Right cardiac atrium (tissue), 5 donors: ENCODE data around the gene UNC119. TPM values are rescaled to one million over a fixed set of nuclear protein-coding genes. Genes with fewer than 3 reads are reported as not detected.

Experiments
- ATAC-seq, 2 donors: fragments of 200-7000 bp; cut with Tn5 transposase; one replicate each; pipeline versions ENCODE4 v1.8.0 to v1.9.1; 2020; ENCODE audit warnings: moderate library complexity in 2 of 2, mild to moderate bottlenecking in 1 of 2
- DNase-seq, 3 donors: peaks; one replicate each; pipeline ENCODE4 v3.0.0-alpha.2; 2020
- H3K27ac ChIP-seq: one replicate; pipeline ENCODE4 v1.5.1; 2013; ENCODE audit warnings: mild to moderate bottlenecking, low read length, control low read depth, moderate library complexity
- H3K27me3 ChIP-seq: one replicate; pipeline ENCODE4 v1.6.1; 2013; ENCODE audit not compliant: control insufficient read depth, insufficient read depth
- H3K4me1 ChIP-seq: one replicate; pipeline ENCODE4 v1.6.1; 2013; ENCODE audit warnings: low read length; ENCODE audit not compliant: control insufficient read depth, insufficient read depth
- H3K4me3 ChIP-seq: one replicate; pipeline ENCODE4 v1.5.1; 2013; ENCODE audit warnings: low read length, control low read depth
- H3K9me3 ChIP-seq: one replicate; pipeline ENCODE4 v1.6.1; 2013; ENCODE audit warnings: low read length; ENCODE audit not compliant: control insufficient read depth
- WGBS: extraction: QIAGEN DNeasy Blood & Tissue Kit; methylation state at CpG from one replicate; pipeline ENCODE4 v1.1.7; 2013; 5-methylcytosine and 5-hydroxymethylcytosine counted together
- intact Hi-C, 4 donors: fragments of 100-400 bp; cut with DNase I; formaldehyde crosslinking; loops; one replicate each; pipeline versions ENCODE4 v1.11.0 to v1.14.0; 2022 to 2023
- long read RNA-seq, 4 donors: library from polyadenylated mRNA; unstranded; transcript quantifications; one replicate each; pipeline ENCODE4 v2.0.0, GENCODE V29; 2020 to 2021
- polyA plus RNA-seq: library from polyadenylated mRNA; stranded (reverse); fragments of 200-250 nt; gene quantifications from one replicate; pipeline ENCODE4 v1.2.3, GENCODE V29; 2013
- total RNA-seq, 4 donors: library from RNA; stranded (reverse); fragmentation: NEBNext Ultra II Directional; extraction: Animal tissue kit (Norgen Biotek cat#: 25700); gene quantifications; one replicate each; pipeline ENCODE4 v1.2.1, GENCODE V29; 2021
- donor health status: healthy with polysubstance abuse.
- donor health status: DM: no; HTN: yes; CAD: no.
- donor health status: DM: no; HTN: no; CAD: no.
- donor health status: DM: no; HTN: yes; CAD: no; lungs with severe emphysema.
- donor health status: DM: yes; HTN: yes; CAD: no.

The UNC119 gene
- 10 to 100 TPM; 14.0 to 28.8 (median 21.0) TPM for total RNA-seq
- polyA plus RNA-seq, result 22.8 TPM
- long read RNA-seq, donor 1, transcript UNC119-202 (5 exons, 1,424 nt), result major isoform, 30 of 40 reads
- long read RNA-seq, donor 1, partial matches to known transcripts, result 0 of 40 reads
- long read RNA-seq, donor 1, other reads (novel, unspliced or antisense), result 7 of 40 reads
- long read RNA-seq, donor 2, transcript UNC119-202 (5 exons, 1,424 nt), result major isoform, 21 of 25 reads
- long read RNA-seq, donor 2, partial matches to known transcripts, result 0 of 25 reads
- long read RNA-seq, donor 2, other reads (novel, unspliced or antisense), result 3 of 25 reads
- long read RNA-seq, donor 3, transcript UNC119-201 (4 exons, 1,653 nt), result minor isoform, 8 of 63 reads
- long read RNA-seq, donor 3, transcript UNC119-202 (5 exons, 1,424 nt), result major isoform, 43 of 63 reads
- long read RNA-seq, donor 3, partial matches to known transcripts, result 0 of 63 reads
- long read RNA-seq, donor 3, other reads (novel, unspliced or antisense), result 12 of 63 reads
- long read RNA-seq, donor 4, transcript UNC119-202 (5 exons, 1,424 nt), result major isoform, 20 of 24 reads
- long read RNA-seq, donor 4, partial matches to known transcripts, result 0 of 24 reads
- long read RNA-seq, donor 4, other reads (novel, unspliced or antisense), result 2 of 24 reads

GRCh38 chr17:28552176-28552999 is at the start of gene UNC119:
Gene UNC119 (minus strand): TSS chr17:28552624. CDS start chr17:28552557, 67 bp downstream.
- Histone ChIP-seq H3K4me3 (peak within 1 kb of the TSS; percentile 66), H3K9me3 (no peaks in the 10 kb centered on the region), H3K4me1 (peaks cover 7% of the 10 kb centered on the region), H3K27ac (peak within 1 kb of the TSS; percentile 21), H3K27me3 (no peaks in the 10 kb centered on the region)
- WGBS, result 1% methylated on average over 67 of the region's 67 CpGs
- DNase-seq (peak; percentile 81 to 94 (median 92)), ATAC-seq (peak; percentile 95 to 96)
- intact Hi-C loops, result loop anchor here in 1 of 4 donors (5.0 kb wide), 1 partner anchor 60 kb away; the partner anchor contains the start of gene RSKR

DNA sequence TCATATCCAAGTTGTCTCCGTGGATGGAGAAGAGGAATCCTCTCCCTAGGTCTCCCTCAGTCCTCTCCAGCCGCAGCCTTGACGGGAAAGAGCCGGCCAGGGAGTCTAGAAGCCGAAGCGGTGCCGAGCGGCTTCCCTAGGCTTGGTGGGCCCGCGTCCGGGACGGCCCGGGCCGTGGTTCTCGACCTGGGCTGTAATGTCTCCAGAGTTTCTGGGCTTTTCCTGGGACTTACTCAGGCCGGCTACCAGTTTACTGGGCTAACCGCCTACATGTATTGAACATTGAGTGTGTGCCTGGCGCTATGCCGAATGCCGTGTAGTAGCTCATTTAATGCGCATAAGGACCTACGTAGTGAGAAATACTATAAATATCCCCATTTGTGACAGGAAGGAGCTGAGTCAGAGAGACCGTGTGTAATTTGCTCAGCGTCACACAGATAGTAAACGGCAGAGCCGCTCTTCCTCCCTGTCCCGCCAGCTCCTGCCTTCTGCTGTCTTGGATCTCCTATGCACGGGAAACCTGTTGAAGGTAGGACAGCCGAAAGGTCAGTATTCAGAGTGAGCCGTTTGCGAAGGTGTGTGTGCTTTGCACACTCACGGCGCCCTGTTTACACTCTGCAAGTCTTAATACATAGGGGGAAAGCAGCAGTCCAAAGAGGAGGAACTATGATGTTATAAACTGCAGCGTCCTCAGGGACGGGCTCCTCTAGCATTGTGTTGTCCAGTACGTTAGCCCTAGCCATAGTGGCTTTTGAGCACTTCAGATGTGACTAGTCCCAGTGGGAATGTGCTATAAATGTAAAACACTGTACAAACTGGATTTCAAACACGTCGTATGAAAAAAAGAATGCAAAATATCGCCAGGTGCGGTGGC is 47.1 kb upstream of the UNC119 start:
- Histone ChIP-seq H3K4me1 (no peaks in the 10 kb centered on the region), H3K27me3 (no peaks in the 10 kb centered on the region), H3K4me3 (peak overlapping the region; percentile 81), H3K27ac (peak overlapping the region; percentile 95), H3K9me3 (no peaks in the 10 kb centered on the region)
- WGBS, result 9% methylated on average over 40 of the region's 40 CpGs
- intact Hi-C loops, result loop anchor here in 1 of 4 donors (5.0 kb wide), 1 partner anchor 52 kb away; no protein-coding TSS in a partner anchor
- DNase-seq, result peak; percentile 71 to 84 (median 78)
- ATAC-seq, result peak; percentile 74 to 81

DNA sequence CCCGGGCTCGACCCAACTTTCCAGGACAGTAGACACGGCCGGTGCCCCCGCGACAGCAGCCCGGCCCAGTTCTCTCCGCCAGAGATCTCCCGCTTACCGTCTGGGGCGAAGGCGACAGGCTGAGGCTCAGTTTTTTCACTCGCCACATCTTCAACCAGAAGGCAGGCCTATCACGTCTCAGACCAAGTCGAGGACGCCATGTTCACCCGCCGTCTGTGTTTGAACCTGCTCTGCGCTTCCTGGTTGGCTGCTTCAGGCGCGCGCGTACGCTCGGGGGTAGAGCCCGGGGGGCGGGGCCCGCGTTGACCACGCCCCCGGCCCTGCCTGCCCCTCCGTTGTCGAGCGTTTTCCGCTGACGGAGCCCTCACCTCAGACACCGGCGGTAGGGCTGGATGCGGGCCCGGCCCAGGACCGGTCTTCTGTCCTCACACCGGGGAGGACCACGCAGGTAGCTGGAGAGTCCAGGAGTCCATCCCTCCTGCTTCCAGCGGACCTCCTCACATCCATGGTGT is 46.4 kb upstream of the UNC119 start, which contains the start of gene SPAG5:
TSS of gene SPAG5 (minus strand) at position 227 of the 512 bp plus-strand sequence. CDS start at position 148, 79 bp downstream.
- Histone ChIP-seq H3K27me3 (no peaks in the 10 kb centered on the region), H3K27ac (peak within 1 kb of the TSS; percentile 95), H3K4me1 (no peaks in the 10 kb centered on the region), H3K4me3 (peak within 1 kb of the TSS; percentile 81), H3K9me3 (no peaks in the 10 kb centered on the region)
- under 1% methylated on average over 44 of the region's 44 CpGs for WGBS
- ATAC-seq (peak; percentile 99), DNase-seq (peak; percentile 92 to 98 (median 97))
- intact Hi-C loops, result loop anchor here in 1 of 4 donors (5.0 kb wide), 1 partner anchor 52 kb away; no protein-coding TSS in a partner anchor

DNA sequence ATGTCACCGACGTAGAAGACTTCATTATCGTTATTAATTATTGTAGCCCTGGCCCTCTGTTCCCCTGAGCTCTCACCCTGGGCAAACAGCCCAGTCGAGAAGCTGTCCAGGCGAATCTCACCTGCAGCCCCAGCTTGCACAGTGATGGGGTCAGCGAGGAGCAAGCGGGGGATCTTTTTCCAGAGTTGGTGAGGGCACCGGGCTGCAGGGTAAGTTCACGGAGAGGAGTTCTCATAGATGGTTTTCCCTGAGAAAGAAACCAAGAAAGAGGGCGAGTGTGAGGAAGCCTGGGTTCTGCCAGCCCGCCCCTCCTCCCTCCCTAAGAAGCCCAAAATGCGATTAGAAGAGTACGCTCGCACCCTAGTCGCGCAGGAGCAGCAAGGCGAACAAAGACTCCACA is 46.0 kb upstream of the UNC119 start:
- intact Hi-C loops, result loop anchor here in 1 of 4 donors (5.0 kb wide), 1 partner anchor 51 kb away; no protein-coding TSS in a partner anchor
- H3K4me3 ChIP-seq, result peak overlapping the region; percentile 81
- DNase-seq, result no peak
- no peaks in the 10 kb centered on the region for H3K4me1 ChIP-seq
- 3% methylated on average over 17 of the region's 17 CpGs for WGBS
- H3K27ac ChIP-seq, result no peak overlapping the region
- H3K27me3 ChIP-seq, result no peaks in the 10 kb centered on the region
- H3K9me3 ChIP-seq, result no peaks in the 10 kb centered on the region
- ATAC-seq, result no peak

- H3K27me3 ChIP-seq, result no peaks in the 10 kb centered on the region
- 39% methylated on average over 5 of the region's 5 CpGs for WGBS
- intact Hi-C loops, result loop anchor here in 1 of 4 donors (5.0 kb wide), 1 partner anchor 50 kb away; no protein-coding TSS in a partner anchor
Observed at GRCh38 chr17:28597606-28598383, 45.4 kb upstream of the UNC119 start.

DNA sequence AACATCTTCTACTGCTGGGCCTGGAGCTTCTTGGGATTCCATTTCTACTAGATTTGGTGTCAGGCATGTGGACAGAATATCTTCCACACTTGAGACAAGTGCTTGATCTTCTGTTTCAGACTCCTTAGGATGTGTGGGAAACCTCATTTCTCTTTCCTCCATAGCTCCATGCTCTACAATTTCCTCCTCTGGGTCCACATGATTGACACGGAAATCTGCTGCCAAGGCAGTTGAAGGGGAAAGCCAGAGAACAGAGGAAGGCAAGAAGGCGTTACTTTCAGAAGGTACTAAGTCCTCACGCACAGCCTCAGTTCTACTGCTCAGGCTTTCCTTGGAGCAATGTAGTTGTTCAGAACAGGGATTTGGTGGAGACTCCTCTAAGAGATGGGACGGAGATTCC is 39.8 kb upstream of the UNC119 start:
- DNase-seq (no peak), ATAC-seq (no peak)
- intact Hi-C loops, result no loop called here
- no peaks in the 10 kb centered on the region for H3K9me3 ChIP-seq
- H3K27ac ChIP-seq, result no peak overlapping the region
- H3K4me1 ChIP-seq, result no peaks in the 10 kb centered on the region
- no peaks in the 10 kb centered on the region for H3K27me3 ChIP-seq
- 90% methylated on average over 4 of the region's 4 CpGs for WGBS
- H3K4me3 ChIP-seq, result no peak overlapping the region

More at GRCh38 chr17:28597606-28598383, 45.4 kb upstream of the UNC119 start:
- no peak for ATAC-seq
- Histone ChIP-seq H3K4me1 (no peaks in the 10 kb centered on the region), H3K9me3 (no peaks in the 10 kb centered on the region), H3K27ac (no peak overlapping the region), H3K4me3 (no peak overlapping the region)
- DNase-seq, result no peak

- ATAC-seq, result no peak
- no peaks in the 10 kb centered on the region for H3K4me1 ChIP-seq
Observed at GRCh38 chr17:28585851-28586250, 33.4 kb upstream of the UNC119 start.

GRCh38 chr17:28584434-28584833 is 32.0 kb upstream of the UNC119 start:
- no peak for ATAC-seq
- H3K27me3 ChIP-seq, result no peaks in the 10 kb centered on the region
- intact Hi-C loops, result no loop called here
- DNase-seq, result no peak
- no peaks in the 10 kb centered on the region for H3K9me3 ChIP-seq
- 94% methylated on average over 3 of the region's 3 CpGs for WGBS
- H3K4me3 ChIP-seq, result no peak overlapping the region
- H3K4me1 ChIP-seq, result no peaks in the 10 kb centered on the region
- no peak overlapping the region for H3K27ac ChIP-seq

More at GRCh38 chr17:28585851-28586250, 33.4 kb upstream of the UNC119 start:
- DNase-seq, result no peak
- no peak overlapping the region for H3K27ac ChIP-seq
- no peaks in the 10 kb centered on the region for H3K9me3 ChIP-seq
- no peaks in the 10 kb centered on the region for H3K27me3 ChIP-seq
- intact Hi-C loops, result no loop called here
- no peak overlapping the region for H3K4me3 ChIP-seq
- WGBS, result 76% methylated on average over 3 of the region's 3 CpGs

DNA sequence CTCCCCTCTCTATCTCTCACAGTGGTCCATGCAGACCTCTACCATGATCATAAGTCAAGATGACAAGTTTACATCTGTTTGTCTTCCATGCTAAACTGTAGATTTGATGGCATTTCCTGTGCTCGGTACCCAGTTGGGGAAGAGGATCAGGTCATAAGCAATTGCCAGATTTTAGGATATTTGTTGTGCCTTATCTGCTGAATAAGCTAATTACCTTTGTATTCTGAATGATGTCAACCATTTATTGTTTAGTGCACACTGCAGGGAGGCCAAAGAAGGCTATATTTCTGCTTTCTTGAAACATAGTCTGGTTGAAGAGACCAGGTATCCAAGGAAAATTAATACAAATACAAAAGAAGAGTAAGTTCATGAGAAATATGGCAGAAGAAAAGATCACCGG is 30.1 kb upstream of the UNC119 start:
- Histone ChIP-seq H3K9me3 (no peaks in the 10 kb centered on the region), H3K4me1 (no peaks in the 10 kb centered on the region), H3K4me3 (no peak overlapping the region), H3K27me3 (no peaks in the 10 kb centered on the region), H3K27ac (no peak overlapping the region)
- no peak for DNase-seq
- no peak for ATAC-seq
- WGBS, result 95% methylated on average over 2 of the region's 2 CpGs
- intact Hi-C loops, result no loop called here
